TTC549 (cell line): Measurements from ENCODE around the gene TRIM74.
"Not testable (repeated sequence)": the region's sequence is repeated elsewhere in the genome, so short reads cannot be mapped to it uniquely, and the experiment has no call there.

Experiments
- FAIRE-seq: peaks from 2 replicates; lab custom pipeline; 2012; peaks lifted over from hg19 to GRCh38; lab: Jason Lieb, UNC

TRIM74 gene

DNA sequence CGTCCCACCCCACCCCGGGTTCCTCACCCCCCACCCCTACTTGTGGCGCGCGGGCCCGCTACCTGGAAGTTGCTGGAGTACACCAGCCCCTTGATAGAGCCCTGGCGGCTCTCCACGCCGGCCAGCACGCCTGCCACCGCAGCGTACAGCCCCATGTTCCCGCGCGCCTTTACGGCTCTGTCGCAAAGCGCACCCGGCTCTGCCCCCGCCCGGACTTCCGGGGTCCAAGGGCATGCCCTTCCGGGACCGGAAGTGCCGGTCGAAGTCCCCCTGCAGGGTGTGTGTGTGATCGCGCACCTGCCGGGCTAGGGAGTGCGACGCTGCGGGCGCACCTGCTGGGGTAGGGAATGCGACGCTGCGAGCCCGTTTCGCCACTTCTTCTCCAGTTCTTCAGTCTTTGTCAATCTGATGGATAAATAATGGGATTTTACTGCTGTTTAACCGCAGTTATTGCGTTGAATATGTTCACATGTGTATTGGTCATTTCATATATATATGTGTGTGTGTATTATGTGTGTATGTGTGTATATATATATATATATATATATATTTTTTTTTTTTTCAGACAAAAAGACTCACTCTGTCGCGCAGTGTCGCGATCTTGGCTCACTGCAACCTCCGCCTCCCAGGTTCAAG, 14.6 kb downstream of the TRIM74 start:
- FAIRE-seq = not testable (repeated sequence)

DNA sequence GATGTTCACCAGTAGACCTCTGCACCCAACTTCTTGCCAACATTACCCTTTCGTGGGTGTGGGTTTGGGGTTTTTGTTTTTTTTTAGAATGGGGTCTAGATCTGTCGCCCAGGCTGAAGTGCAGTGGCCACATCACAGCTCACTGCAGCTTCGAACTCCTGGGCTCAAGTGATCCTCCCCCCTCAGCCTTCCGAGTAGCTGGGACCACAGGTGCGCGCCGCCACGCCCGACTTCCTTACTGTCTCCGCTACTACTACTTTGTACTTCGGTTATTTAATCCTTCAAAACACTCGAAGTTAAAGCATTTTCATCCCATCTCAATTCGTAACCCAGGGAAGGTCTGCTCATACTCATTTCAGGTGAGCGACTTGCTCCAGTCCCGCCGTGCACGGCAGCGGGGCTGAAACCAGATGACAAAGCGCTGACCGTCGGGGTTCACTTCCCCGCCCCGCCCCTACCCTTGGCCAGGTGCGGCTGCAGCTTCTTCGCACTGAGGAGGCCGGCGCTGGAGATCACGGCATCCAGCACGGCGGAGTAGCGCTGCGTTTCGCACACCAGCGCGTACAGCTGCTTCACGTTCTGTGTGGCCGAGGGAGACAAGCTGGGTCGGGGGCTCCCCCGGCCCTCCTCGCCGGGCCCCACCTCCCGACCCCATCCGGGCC, 15.2 kb downstream of the TRIM74 start:
- FAIRE-seq = not testable (repeated sequence)

DNA sequence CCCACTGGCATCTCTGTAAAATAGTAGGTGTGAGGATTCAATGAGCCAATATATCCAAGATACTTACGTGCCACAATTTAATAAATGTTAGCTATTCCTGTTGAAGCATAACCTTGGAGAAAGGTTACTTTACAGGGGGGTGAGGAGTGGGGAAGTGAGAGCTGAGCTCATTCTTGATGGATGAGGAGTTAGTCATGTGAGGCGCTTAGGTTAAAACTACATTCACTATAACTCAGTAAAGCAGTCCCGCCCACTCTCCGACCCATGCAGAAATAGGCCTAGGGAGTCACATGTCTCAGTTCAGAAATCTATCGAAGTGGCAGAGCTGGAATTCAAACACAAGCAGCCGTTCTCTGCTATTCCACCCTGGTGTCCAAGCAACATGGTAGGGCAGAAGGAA, 18.8 kb downstream of the TRIM74 start:
- not testable (repeated sequence) for FAIRE-seq

DNA sequence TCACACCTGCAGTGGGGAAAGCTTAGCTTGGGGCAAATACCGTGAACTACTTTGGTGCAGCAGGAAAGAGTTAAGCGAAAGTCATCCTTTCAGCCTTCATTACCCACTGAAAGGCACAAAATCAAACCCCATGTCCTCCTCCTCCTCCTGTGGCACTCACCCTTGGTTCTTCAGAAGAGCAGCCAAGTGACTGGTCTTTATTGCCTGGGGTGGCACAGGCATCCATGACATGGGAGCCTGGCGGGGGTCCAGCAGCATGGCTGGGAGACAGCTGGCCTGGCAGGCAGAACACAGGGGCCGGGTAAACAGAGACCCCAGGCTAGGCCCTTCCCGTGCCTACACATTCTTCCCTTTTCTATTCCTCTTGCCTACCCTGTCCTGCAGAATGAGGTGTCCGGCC, 19.6 kb downstream of the TRIM74 start:
- FAIRE-seq = not testable (repeated sequence)

DNA sequence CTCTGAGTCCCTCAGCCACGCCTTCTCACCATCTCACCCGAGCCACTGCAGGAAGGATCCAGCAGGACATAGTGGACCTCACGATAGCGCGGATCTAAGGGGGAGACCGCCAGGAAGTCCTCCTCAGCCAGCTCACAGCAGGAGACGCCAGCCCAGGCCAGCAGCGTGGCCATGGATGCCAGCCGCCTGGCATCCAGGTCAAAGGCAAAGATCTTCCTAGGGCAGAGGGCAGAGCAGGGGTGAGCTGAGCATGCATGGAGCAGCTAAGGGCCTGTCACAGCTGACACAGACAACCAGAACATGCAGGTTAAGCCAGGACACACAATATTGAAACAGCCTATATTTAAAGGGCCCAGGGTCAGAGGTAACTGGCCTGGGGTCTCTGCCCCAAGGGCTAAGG, 20.0 kb downstream of the TRIM74 start:
- FAIRE-seq = not testable (repeated sequence)

DNA sequence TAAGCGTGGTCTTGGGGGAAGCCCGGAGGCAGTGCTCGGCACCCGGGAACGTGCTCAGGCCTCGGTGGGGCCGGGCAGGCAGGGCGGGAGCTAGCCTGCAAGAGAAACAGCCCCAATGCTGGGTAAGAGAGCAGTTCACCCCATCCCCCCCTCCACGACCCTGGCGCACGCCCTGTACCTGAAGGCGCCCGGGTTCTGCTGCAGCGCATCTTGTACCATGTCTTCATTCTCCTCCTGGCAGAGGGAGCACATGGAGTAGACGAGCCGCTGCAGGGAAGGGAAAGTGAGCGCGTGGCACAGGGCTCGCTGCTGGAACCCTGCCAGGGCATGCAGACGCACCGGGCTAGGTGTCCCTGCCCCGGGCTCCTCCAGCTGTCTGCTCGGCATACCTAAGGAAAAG, 20.6 kb downstream of the TRIM74 start:
- not testable (repeated sequence) for FAIRE-seq

DNA sequence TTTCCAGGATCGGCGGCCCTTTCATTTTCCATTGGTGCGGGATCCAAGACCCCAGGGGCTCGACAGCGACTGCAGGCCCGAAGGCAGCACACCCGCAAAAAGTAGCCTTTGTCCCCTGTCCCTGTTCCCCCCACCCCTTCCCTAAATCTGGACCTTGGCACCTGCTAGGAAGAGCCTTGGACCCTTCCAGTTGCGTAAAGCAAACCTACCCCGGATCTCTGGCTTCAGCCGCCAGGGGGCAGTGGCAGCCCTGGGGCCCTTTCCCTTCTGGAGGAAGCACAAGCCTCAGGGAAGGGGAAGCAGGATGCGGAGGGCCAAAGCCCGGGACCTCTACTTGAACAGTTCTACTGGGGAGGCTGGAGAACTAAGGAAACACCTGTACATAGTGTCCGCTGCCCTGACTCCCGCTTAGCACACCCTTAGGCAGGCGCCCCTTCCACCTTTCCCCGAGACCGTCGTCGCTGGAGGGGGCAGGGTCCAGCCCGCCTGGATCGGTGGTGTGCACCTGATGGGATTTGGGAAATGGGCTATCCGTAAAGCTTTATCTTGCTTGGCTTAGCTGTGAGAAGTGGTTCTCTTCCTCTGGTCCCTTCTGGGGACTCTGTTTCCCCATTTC, 23.0 kb downstream of the TRIM74 start:
- FAIRE-seq = not testable (repeated sequence)

DNA sequence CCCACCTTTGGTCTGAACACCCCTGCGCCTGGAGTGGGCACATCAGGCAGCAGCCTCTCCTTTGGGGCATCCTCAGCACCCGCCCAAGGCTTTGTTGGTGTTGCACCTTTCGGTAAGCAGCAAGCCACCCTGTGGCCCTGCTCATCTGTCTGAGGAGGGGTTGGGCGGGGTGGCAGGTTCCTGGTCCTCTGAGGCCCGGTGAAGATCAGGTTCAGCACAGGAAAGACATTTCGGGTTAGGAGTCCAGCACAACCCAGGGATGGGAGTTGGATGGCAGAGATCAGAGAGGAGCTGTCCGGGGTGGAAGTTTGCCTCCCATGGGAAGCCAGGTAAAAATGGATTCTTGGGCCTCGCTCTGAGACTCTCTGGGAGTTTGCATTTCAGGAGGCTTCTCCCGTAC, 23.7 kb downstream of the TRIM74 start:
- not testable (repeated sequence) for FAIRE-seq

DNA sequence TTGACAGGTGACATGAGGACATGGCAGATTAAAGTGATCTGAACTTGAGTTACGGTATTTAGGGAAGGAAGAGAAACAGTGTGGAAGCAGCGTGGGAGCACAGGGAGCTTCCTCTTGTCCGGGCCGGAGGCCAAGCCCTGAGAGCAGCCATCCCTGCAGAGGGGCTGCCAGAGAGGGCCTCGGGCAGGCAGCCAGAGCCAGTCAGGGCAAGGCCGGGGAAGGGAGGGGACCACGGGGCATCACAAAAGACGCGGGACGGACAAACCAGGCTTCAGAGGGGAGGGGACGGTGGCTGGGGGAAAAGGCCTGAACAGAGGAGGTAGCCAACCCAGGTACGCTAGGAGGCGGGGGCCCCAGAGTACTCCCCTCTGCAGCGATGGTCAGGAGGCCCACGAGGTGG, 24.3 kb downstream of the TRIM74 start:
- not testable (repeated sequence) for FAIRE-seq

DNA sequence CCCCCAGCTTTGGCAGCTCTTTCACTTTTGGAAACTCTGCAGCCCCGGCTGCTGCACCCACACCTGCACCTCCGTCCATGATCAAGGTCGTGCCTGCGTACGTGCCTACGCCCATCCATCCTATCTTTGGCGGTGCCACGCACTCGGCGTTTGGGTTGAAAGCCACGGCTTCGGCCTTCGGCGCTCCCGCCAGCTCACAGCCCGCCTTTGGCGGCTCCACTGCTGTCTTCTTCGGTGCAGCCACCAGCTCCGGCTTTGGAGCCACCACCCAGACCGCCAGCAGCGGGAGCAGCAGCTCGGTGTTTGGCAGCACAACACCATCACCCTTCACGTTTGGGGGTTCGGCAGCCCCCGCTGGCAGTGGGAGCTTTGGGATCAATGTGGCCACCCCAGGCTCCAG, 26.3 kb downstream of the TRIM74 start:
- FAIRE-seq = not testable (repeated sequence)

DNA sequence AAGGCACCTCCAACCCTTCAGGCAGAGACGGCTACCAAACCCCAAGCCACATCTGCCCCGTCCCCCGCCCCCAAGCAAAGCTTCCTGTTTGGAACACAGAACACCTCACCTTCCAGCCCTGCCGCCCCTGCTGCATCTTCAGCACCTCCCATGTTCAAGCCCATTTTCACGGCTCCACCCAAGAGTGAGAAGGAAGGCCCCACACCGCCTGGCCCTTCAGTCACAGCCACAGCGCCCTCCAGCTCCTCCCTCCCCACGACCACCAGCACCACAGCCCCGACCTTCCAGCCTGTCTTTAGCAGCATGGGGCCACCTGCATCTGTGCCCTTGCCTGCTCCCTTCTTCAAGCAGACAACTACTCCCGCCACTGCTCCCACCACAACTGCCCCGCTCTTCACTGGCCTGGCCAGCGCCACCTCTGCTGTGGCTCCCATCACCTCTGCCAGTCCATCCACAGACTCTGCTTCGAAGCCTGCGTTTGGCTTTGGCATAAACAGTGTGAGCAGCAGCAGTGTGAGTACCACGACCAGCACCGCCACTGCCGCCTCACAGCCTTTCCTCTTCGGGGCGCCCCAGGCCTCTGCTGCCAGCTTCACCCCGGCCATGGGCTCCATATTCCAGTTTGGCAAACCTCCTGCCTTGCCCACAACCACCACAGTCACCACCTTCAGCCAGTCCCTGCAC, 27.1 kb downstream of the TRIM74 start:
- not testable (repeated sequence) for FAIRE-seq

DNA sequence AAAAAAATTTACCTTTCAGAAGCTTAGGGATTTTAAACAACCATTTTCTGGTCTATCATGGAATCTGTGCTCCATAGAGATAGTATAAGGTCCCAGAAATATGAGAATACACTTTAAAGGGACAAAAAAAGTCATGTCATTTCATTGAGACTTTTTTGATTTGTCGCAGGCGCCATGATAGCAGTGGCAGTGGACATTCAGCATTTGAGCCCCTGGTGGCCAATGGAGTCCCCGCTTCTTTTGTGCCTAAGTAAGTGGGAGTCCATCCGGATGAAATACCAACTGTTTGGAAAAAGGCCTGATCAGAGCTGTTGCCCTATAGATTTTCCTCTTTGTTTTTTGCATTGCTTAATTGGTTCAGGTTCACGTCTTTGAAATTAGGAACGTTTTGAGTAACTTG, 41.0 kb downstream of the TRIM74 start:
- not testable (repeated sequence) for FAIRE-seq

DNA sequence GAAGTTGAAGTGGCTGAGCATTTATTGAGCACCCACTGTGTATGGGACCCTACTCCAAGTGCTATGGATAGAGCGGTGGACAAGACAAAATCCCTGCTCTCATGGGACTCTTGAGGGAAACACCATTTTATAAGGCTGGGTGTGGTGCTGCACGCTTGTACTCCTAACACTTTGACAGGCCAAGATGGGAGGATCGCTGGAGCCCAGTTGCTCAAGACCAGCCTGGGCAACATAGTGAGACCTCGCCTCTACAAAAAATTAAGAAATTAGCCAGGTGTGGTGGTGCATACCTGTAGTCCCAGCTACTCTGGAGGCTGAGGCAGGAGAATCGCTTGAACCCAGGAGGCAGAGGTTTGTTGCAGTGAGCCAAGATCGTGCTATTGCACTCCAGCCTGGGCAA, 41.5 kb downstream of the TRIM74 start:
- FAIRE-seq = not testable (repeated sequence)

DNA sequence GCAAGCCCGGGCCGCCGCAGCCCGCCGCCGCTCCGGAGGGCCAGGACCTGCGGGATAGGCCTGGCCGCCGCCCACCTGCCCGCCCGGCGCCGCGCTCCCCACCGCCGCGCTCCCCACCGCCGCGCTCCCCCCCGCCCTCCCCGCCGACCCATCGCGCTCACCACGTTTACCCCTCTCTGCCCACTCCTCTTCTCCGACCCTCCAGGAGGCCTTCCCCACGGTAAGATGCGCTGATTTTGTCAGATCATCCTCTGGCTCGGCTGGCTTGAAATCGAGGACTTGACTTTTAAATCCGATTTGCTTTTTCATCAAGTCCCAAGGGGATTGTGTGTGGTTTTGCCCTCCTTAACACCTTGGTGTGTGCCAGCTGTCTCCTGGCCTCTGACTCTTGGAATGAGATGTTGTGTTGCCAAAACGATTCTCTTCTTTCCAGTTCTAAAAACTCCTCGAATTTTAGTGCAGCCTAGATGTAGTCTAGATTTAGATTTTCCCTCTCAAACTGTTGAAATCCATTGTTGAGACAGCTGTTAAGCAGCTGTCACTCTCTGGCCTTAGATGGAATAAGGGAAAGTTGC, 43.6 kb downstream of the TRIM74 start:
- no peak for FAIRE-seq

DNA sequence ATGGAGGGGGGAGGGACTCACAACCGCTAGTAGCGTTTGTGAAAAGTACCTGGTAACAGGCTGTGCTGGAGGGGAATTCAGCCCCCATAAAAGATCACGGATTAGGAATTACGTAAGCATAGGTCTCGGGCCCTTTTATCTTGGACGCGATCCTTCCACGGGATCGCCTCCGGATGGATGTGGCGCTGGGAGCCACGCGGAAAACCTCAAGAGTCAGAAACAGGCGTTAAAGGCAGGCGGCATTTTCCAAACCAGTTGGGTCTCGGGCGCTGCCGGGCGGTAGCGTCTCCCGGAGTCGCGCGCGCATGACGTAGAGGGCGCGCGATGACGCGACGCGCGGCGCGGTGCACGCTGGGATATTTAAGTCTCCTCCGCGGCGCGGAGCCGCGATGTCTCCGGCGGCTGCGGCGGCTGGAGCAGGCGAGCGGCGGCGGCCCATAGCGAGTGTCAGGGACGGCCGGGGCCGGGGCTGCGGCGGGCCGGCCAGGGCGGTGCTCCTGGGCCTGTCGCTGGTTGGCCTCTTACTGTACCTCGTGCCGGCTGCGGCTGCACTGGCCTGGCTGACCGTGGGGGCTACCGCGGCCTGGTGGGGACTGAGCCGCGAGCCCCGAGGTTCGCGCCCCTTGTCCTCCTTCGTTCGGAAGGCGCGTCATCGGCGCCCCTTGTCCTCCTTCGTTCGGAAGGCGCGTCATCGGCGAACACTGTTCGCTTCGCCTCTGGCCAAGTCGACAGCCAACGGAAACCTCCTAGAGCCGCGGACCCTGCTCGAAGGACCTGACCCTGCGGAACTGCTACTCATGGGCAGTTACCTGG, 44.3 kb downstream of the TRIM74 start, which contains the start of gene POM121:
TSS of gene POM121 (plus strand) at position 363 of the 813 bp plus-strand sequence. CDS start at position 390, 27 bp downstream.
- no peak for FAIRE-seq

DNA sequence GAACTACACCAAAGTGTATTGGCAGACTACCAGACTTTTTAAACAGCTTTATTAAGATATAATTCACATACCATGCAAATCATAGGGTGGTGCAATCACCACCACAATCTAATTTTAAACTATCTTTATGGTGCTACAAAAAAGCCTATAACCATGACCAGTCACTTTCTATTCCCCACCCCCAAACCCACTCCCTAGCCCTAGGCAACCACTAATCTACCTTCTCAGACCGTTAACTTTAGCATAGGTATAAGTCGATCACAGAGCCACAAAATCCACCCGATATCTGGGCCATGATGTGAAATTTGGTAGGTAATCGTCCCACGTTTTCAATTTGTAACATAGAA, 44.9 kb downstream of the TRIM74 start:
- FAIRE-seq = no peak

DNA sequence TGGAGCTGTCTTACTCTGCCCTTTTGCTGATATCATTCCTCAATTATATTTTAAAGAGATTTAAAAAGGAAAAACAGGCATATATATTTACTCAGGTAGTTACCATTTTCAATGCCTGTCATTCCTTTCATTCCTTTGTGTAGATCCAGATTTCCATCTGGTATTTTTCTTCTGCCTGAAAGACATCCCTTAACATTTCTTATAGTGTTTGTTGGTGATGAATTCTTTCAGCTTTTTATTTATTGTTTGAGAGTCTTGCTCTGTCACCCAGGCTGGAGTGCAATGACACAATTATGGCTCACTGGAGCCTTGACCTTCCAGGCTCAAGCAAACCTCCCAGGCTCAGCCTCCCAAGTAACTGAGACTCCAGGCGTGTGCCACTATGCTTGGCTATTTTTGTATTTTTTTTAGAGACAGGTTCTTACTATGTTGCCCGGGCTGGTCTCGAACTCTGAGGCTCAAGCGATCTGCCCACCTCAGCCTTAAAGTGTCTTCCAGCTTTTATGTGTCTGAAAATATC, 50.0 kb downstream of the TRIM74 start:
- FAIRE-seq = no peak

DNA sequence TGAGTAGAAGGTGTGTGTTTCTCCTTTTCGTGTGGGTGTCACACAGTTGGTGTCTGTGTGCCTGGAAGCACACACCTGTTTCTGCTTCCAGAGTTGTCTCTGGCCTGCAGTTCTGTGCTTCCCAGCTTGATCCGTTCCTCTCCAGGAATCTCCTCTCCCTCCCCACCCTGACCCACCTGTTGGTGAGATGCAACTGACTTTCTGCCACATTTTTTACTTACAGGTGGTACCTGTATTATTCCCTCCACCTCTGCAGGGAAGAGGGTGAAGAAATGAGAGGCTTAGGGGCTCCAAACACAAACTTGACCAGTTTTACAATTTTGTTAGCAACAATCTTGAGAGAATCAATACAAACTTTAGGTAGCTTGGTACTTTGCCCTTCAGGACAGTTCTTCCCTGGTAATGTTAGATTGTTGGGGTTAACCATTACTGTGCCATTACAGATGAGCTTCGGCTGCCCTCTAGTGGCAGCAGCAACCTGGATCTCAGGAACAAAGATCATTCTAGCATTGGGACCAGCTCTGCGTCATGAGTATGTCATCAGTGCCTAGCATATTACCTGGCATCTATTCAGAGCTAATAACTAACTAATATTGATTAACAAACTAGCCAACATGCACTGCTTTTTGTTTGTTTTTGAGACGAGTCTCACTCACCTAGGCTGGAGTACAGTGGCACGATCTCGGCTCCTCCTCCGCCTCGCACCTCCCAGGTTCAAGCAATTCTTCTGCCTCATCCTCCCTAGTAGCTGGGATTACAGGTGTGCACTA, 54.3 kb downstream of the TRIM74 start:
- not testable (repeated sequence) for FAIRE-seq

DNA sequence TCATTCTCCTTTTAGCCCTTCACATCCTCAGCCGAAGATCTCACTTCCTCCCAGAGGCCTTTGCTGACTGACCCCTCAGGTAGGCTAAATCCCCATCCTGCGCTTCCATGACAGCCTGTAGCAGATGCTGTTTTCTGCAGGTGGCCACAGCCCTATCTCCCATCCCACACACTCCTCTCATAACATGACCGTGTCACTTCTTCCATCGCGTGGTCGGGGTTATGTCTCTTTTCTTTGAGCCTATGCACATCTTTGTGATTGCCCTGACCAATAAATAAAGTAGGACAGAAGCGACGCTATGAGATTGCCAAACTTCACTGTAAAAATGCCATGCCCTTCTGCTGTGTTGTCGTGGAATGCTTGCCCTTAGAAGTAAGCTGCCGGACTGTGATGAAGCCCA, 55.5 kb downstream of the TRIM74 start:
- not testable (repeated sequence) for FAIRE-seq

DNA sequence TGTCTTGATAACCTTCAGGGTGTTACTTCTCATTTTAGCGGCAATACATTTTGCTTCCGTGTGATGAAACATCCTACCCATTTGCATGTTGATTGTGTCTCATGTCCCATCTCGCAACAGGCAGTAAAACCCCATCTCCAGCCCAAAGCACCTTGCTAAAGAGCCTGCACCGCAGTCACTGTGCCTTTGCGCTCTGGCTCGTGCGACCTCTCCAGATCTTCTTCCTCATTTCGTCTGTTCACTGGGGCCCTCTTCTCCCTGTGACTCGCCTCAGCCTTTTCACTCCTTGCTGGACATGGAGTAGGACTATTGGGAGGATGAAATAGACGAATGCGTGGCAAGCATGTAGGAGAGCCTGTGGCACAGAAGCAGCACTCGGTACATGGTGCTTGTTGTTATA, 57.9 kb downstream of the TRIM74 start:
- FAIRE-seq = not testable (repeated sequence)
